HCT116 (cell line): ENCODE results near the gene DPYSL4. TPM values are rescaled to one million over a fixed set of nuclear protein-coding genes. Genes with fewer than 3 reads are reported as not detected.

Experiments
- ATAC-seq: fragments of 200-7000 bp; cut with Tn5 transposase; 2 replicates; pipeline ENCODE4 v1.9.1; 2020; ENCODE audit warnings: mild to moderate bottlenecking, moderate library complexity
- BruUV-seq: library from RNA; stranded (reverse); fragments of 400-500 nt; replicated peaks from 2 replicates; lab custom pipeline; 2021; lab: Mats Ljungman, UMichigan
- CTCF ChIA-PET: fragments of 300-600 bp; sonication (Branson Sonifier 250); formaldehyde crosslinking; loops from one replicate; lab custom pipeline; 2021; ENCODE audit warnings: antibody characterized with exemption; lab: Charles Lee
- POLR2A ChIA-PET: fragments of 300-600, 350-600 bp; sonication (Branson Sonifier 250); formaldehyde crosslinking; loops from one replicate; lab custom pipeline; 2021; ENCODE audit warnings: antibody characterized with exemption; lab: Charles Lee
- RAD21 ChIA-PET, 2 experiments: fragments of 300-600 bp; sonication (Branson Sonifier 250); formaldehyde crosslinking; loops; one replicate each; lab custom pipeline; 2023; ENCODE audit warnings: low total read pairs in 2 of 2; ENCODE audit not compliant: uncharacterized antibody in 2 of 2, unreplicated experiment in 2 of 2, low non-redundant PET in 1 of 2; lab: Charles Lee
- DNase-seq: peaks from one replicate; pipeline ENCODE4 v3.0.0-alpha.2; 2010; ENCODE audit warnings: low read depth, low spot score
- H2AFZ ChIP-seq: fragments of 200-600 bp; shearing (Covaris generic), sonication (generic); 2 replicates; pipeline ENCODE4 v1.6.1; 2017; ENCODE audit warnings: low read depth, mixed run types, mixed read lengths, antibody characterized with exemption, low read length; ENCODE audit not compliant: poor library complexity, severe bottlenecking
- H3K27ac ChIP-seq: 2 replicates; pipeline ENCODE4 v1.5.1; 2012; ENCODE audit warnings: low read depth, low read length
- H3K27me3 ChIP-seq: fragments of 200-600 bp; sonication (generic); 2 replicates; pipeline ENCODE4 v1.6.1; 2016; ENCODE audit warnings: mixed run types, low read length, mixed read lengths; ENCODE audit not compliant: insufficient read depth
- H3K36me3 ChIP-seq, 2 experiments: fragments of 200-500 bp in 1 of 2; fragments of 200-600 bp in 1 of 2; sonication (Bioruptor generic) in 1 of 2; sonication (generic) in 1 of 2; 2 replicates each; pipeline versions ENCODE4 v1.5.1 to v1.6.1; 2014 to 2016; ENCODE audit warnings: low read length in 2 of 2, inconsistent platforms in 1 of 2, mixed read lengths in 1 of 2, mixed run types in 1 of 2; ENCODE audit not compliant: insufficient read depth in 2 of 2, control insufficient read depth in 1 of 2
- H3K4me1 ChIP-seq, 2 experiments: fragments of 200-600 bp in 1 of 2; sonication (generic) in 1 of 2; 2 replicates each; pipeline versions ENCODE4 v1.5.1 to v1.6.1; 2012 to 2017; ENCODE audit warnings: low read length in 2 of 2, inconsistent platforms in 1 of 2, mild to moderate bottlenecking in 1 of 2, mixed read lengths in 1 of 2, mixed run types in 1 of 2, moderate library complexity in 1 of 2; ENCODE audit not compliant: insufficient read depth in 2 of 2, control insufficient read depth in 1 of 2
- H3K4me2 ChIP-seq: fragments of 200-600 bp; sonication (generic); 2 replicates; pipeline ENCODE4 v1.6.1; 2017; ENCODE audit warnings: mixed run types, low read length, mixed read lengths
- H3K4me3 ChIP-seq, 2 experiments: fragments of 200-600 bp in 1 of 2; sonication (generic) in 1 of 2; replicated peaks in 1 of 2; 2 replicates each; pipeline ENCODE4 v1.5.1; 2011 to 2016; ENCODE audit warnings: low read length in 2 of 2, control low read depth in 1 of 2, low read depth in 1 of 2, mild to moderate bottlenecking in 1 of 2, mixed read lengths in 1 of 2, mixed run types in 1 of 2
- H3K79me2 ChIP-seq: fragments of 200-600 bp; sonication (generic); 2 replicates; pipeline ENCODE4 v1.6.1; 2017; ENCODE audit warnings: mild to moderate bottlenecking, mixed run types, low read length, moderate library complexity, mixed read lengths; ENCODE audit not compliant: insufficient read depth
- H3K9ac ChIP-seq: fragments of 200-600 bp; sonication (generic); 2 replicates; pipeline ENCODE4 v1.6.1; 2016; ENCODE audit warnings: low read length, mixed read lengths
- H3K9me2 ChIP-seq: fragments of 200-600 bp; sonication (generic), shearing (Covaris generic); 2 replicates; pipeline ENCODE4 v1.6.1; 2017; ENCODE audit warnings: mixed run types, mild to moderate bottlenecking, moderate library complexity; ENCODE audit not compliant: insufficient read depth
- H3K9me3 ChIP-seq, 2 experiments: fragments of 200-500 bp in 1 of 2; fragments of 200-600 bp in 1 of 2; sonication (Bioruptor generic) in 1 of 2; sonication (generic) in 1 of 2; 2 replicates each; pipeline ENCODE4 v1.6.1; 2014 to 2017; ENCODE audit warnings: low read length in 2 of 2, mixed read lengths in 2 of 2, inconsistent platforms in 1 of 2, low read depth in 1 of 2, mild to moderate bottlenecking in 1 of 2, mixed run types in 1 of 2, moderate library complexity in 1 of 2; ENCODE audit not compliant: control insufficient read depth in 1 of 2, insufficient read depth in 1 of 2
- H4K20me1 ChIP-seq: fragments of 200-600 bp; sonication (generic), shearing (Covaris generic); 2 replicates; pipeline ENCODE4 v1.6.1; 2017; ENCODE audit warnings: mixed run types, mild to moderate bottlenecking, moderate library complexity; ENCODE audit not compliant: insufficient read depth
- ELF1 ChIP-seq: IDR thresholded peaks from 2 replicates; pipeline ENCODE4 v1.6.1; 2012; ENCODE audit warnings: low read depth, borderline replicate concordance
- EZH2 ChIP-seq: fragments of 200-600 bp; sonication (generic); IDR thresholded peaks from 2 replicates; pipeline ENCODE4 v1.6.1; 2017; ENCODE audit warnings: antibody characterized with exemption, mixed run types
- EZH2phosphoT487 ChIP-seq: fragments of 200-600 bp; IDR thresholded peaks from 2 replicates; pipeline ENCODE4 v1.6.1; 2018; ENCODE audit warnings: antibody characterized with exemption, borderline replicate concordance
- FOSL1 ChIP-seq: IDR thresholded peaks from 2 replicates; pipeline ENCODE4 v1.6.1; 2012; ENCODE audit warnings: low read depth
- JUND ChIP-seq: IDR thresholded peaks from 2 replicates; pipeline ENCODE4 v1.6.1; 2012
- POLR2A ChIP-seq: IDR thresholded peaks from 2 replicates; pipeline ENCODE4 v1.7.0; 2011; ENCODE audit warnings: borderline replicate concordance; ENCODE audit not compliant: insufficient read depth, insufficient read length; ENCODE audit errors: extremely low read depth
- SIN3A ChIP-seq: IDR thresholded peaks from 2 replicates; pipeline ENCODE4 v1.6.1; 2012; ENCODE audit warnings: low read depth
- SP1 ChIP-seq: IDR thresholded peaks from 2 replicates; pipeline ENCODE4 v1.6.1; 2012; ENCODE audit warnings: low read depth
- TCF7L2 ChIP-seq: IDR thresholded peaks from 2 replicates; pipeline ENCODE4 v1.7.0; 2011; ENCODE audit warnings: borderline replicate concordance, inconsistent platforms; ENCODE audit not compliant: insufficient read depth, insufficient read length; ENCODE audit errors: extremely low read depth
- YY1 ChIP-seq: IDR thresholded peaks from 2 replicates; pipeline ENCODE4 v1.6.1; 2011; ENCODE audit warnings: low read length, low read depth, moderate library complexity, mild to moderate bottlenecking; ENCODE audit not compliant: insufficient replicate concordance; ENCODE audit errors: extremely low read depth
- ZNF274 ChIP-seq: fragments of 200-500 bp; sonication (Bioruptor generic); IDR thresholded peaks from 2 replicates; pipeline ENCODE4 v1.6.1; 2014; ENCODE audit warnings: mild to moderate bottlenecking, low read depth, low read length, inconsistent platforms
- intact Hi-C: fragments of 100-400 bp; cut with micrococcal nuclease; formaldehyde crosslinking; loops from 2 replicates; pipeline ENCODE4 v1.10.0; 2022
- total RNA-seq: library from RNA; stranded (reverse); gene quantifications from one replicate; pipeline ENCODE4 v1.2.1, GENCODE V29; 2021; ENCODE audit not compliant: unreplicated experiment
- TF ChIP-seq, protein P1 (sequence below): IDR thresholded peaks from 2 replicates; pipeline ENCODE4 v1.6.1; 2011; ENCODE audit warnings: mild to moderate bottlenecking, low read length, moderate library complexity; ENCODE audit not compliant: insufficient replicate concordance; ENCODE audit errors: extremely low read depth
- TF ChIP-seq, protein P2 (sequence below): IDR thresholded peaks from 2 replicates; pipeline ENCODE4 v1.6.1; 2012

Gene DPYSL4
- total RNA-seq, 1 experiment from 2014 or later = 5.4 TPM

DNA sequence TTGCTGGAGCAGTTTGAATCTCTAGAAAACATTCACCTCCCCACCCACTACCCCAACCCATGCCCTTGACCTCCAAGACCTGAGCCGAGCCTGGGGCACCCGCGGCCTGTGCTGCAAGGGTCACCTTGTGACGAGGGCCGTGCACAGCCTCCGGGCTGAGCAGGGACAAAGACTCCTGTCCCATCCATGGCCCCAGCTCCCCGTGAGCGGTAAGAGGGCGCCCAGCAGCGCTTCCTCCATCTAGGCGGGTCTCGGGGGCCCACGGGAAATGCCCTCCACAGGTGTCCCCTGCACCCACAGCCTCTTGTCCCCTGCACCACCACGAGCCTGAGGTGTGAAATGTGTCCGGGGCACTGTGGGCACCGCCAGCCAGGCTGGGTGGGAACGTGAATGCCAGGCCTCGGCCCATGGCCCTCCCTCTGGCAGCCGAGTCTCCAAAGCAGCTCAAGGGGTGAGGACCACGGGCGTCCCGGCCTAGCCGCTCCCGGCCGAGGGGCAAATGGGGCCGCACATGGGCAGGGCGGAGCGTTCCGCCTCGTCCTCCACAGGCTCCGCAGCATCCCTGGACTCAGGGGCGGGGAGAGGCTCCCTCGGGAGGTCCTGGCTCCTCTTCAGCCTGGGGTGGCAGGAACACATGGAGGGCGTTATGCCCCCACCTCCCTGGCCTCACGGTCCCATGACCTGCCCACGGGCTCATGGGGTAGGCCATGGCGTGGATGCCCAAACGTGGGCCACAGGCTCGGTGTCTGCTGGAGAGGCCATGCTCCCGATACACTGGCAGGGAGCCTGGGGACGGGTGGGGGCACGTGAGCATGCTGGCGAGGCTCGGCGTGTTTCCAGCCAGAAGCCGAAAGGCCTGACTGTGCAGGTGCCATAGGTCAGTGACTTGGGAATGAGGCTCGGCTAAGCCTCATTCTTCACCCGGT, 21.1 kb downstream of the DPYSL4 start (continued):
- TF ChIP-seq SIN3A (no peak), POLR2A (no peak), ZNF274 (no peak), SP1 (no peak)
- TF ChIP-seq, protein P1, sequence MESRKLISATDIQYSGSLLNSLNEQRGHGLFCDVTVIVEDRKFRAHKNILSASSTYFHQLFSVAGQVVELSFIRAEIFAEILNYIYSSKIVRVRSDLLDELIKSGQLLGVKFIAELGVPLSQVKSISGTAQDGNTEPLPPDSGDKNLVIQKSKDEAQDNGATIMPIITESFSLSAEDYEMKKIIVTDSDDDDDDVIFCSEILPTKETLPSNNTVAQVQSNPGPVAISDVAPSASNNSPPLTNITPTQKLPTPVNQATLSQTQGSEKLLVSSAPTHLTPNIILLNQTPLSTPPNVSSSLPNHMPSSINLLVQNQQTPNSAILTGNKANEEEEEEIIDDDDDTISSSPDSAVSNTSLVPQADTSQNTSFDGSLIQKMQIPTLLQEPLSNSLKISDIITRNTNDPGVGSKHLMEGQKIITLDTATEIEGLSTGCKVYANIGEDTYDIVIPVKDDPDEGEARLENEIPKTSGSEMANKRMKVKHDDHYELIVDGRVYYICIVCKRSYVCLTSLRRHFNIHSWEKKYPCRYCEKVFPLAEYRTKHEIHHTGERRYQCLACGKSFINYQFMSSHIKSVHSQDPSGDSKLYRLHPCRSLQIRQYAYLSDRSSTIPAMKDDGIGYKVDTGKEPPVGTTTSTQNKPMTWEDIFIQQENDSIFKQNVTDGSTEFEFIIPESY = no peak

DNA sequence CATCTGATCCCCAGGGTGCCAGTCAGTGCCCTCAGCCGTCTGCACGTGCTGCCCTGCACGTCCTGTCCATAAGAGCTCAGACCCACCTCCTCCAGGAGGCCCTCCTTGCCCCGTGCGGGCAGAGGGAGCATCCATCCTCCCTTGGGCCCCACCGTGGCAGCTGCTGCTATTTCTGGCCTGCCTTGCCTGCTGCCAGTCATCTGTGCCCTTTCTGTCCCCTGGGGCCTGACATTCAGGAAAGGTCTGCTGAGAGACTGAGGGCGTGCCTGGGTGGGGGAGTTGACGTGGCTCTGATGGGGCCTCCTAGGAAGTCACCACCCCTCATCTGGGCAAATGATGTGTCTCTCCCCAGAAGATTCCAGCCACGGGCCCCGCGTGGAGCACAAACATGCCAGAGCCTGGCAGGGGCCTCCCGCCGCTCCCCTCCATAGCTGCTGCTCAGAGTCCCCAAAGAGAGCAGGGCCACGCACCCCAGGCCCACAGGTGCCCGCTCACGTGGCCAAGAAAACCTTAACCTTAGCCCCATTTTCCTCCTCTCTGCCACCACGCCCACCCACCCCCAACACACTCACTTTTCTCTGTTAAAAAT, 21.8 kb downstream of the DPYSL4 start:
- no peaks in the 10 kb centered on the region for H3K9me2 ChIP-seq
- H3K36me3 ChIP-seq = no peaks in the 10 kb centered on the region
- TF ChIP-seq JUND (no peak), ZNF274 (no peak), EZH2 (no peak), TCF7L2 (no peak), SP1 (no peak), EZH2phosphoT487 (no peak), ELF1 (no peak), YY1 (no peak), FOSL1 (no peak)
- TF ChIP-seq, protein P1 = no peak
- TF ChIP-seq, protein P2, sequence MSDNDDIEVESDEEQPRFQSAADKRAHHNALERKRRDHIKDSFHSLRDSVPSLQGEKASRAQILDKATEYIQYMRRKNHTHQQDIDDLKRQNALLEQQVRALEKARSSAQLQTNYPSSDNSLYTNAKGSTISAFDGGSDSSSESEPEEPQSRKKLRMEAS = no peak
- no peak for ATAC-seq
- DNase-seq = no peak
- CTCF ChIA-PET = no interaction called here
- H3K9me3 ChIP-seq = no peaks in the 10 kb centered on the region
- no peak overlapping the region for H3K4me3 ChIP-seq
- no peak overlapping the region for H3K27ac ChIP-seq
- no peaks in the 10 kb centered on the region for H4K20me1 ChIP-seq
- H3K9ac ChIP-seq = no peak overlapping the region
- no peaks in the 10 kb centered on the region for H3K27me3 ChIP-seq
- H3K79me2 ChIP-seq = no peaks in the 10 kb centered on the region
- H2AFZ ChIP-seq = no peak overlapping the region
- no TSS peak for BruUV-seq
- intact Hi-C loops = no loop called here
- no peak overlapping the region for H3K4me2 ChIP-seq
- H3K4me1 ChIP-seq = no peaks in the 10 kb centered on the region
- RAD21 ChIA-PET = no interaction called here
- POLR2A ChIA-PET = no interaction called here
